Measurements from ENCODE around the gene LGALS7B. TPM values are rescaled to one million over a fixed set of nuclear protein-coding genes. Genes with fewer than 3 reads are reported as not detected.

Gene LGALS7B
- total and polyA plus RNA-seq, 2 of the 8 experiments (the other 6 are each of a cell fraction or from before 2014, with no cell fraction given), result 3.6 TPM; not detected in 1

- no peak for TF ChIP-seq ATF2 (IDR thresholded peaks at IDR 0.05; ENCODE audit: low read length)
- no peak for TF ChIP-seq SP2 (IDR thresholded peaks at IDR 0.05; ENCODE audit: low read length)
- TF ChIP-seq GABPA (IDR thresholded peaks at IDR 0.05; ENCODE audit: borderline replicate concordance, insufficient read depth, low read length), result no peak
Observed at GRCh38 chr19:38741670-38742069, 47.3 kb upstream of the LGALS7B start (continued).
